GM18511 (cell line): ENCODE results near the gene FAM25G.
"Not testable (repeated sequence)": the region's sequence is repeated elsewhere in the genome, so short reads cannot be mapped to it uniquely, and the experiment has no call there.

Experiments
- ATAC-seq: cut with Tn5 transposase; IDR thresholded peaks from one replicate; pipeline ENCODE4 v1.9.1; 2021; ENCODE audit warnings: mild to moderate bottlenecking, moderate library complexity; ENCODE audit not compliant: unreplicated experiment

Gene FAM25G

GRCh38 chr10:47465216-47465917 is 26.1 kb downstream of the FAM25G start:
- not testable (repeated sequence) for ATAC-seq

DNA sequence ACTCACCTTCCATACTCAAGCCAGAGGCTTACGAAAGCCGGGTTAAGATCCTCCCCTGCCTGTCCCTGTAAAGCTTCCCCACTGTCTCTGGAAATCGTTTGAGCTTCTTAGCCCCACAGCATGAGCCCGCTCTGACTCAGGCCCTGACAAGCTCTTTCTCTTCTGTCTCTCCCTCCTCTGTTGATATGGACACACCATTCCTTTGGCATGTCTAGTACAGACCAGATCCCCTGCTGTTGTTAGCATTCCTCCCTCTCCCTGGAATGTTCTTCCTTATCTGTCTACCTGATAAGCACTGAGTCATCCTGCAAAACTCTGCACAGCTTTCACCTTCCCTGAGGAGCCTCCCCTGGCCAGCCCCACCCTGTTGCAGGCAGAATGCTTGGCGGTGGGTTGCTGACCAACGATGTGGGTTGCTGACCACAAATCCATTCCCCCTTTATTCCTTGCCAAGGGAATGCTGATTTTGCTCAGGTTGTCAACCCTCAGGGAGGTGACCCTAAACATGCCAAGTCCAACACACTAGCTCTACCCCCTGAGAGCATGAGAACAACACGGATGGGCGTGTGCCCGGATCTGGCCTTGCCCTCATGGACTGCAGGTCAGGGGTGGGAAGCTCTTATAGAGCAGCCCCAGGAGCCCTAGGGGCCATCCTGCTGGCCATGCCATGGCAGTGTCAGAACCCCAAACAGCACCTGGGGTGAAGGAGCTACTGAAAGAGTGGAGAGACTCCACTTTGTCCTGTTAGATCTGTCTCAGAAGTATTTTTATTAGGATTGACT is 28.7 kb downstream of the FAM25G start:
- ATAC-seq, result not testable (repeated sequence)

- peak; percentile 64 for ATAC-seq
Observed at GRCh38 chr10:47461261-47461687, 30.2 kb downstream of the FAM25G start.

- no peak for ATAC-seq
Observed at GRCh38 chr10:47458466-47459154, 32.9 kb downstream of the FAM25G start.

- no peak for ATAC-seq
Observed at GRCh38 chr10:47457826-47458225, 33.7 kb downstream of the FAM25G start.

DNA sequence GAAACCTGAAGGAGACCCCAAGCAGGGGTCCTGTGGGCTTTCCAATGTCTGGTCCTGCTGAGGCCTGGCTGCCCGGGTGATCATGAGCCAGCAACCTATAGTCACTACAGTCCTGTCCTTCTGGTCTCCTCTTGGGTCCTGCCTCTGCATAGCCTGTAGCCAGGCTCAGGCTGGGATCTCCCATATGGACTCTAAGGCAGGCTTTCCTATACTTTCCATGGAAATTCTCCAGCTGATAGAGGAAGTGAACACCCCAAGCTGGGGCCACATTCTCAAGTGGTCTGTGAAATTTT is 34.0 kb downstream of the FAM25G start:
- no peak for ATAC-seq

- ATAC-seq, result no peak
Observed at GRCh38 chr10:47456794-47457527, 34.5 kb downstream of the FAM25G start.

- no peak for ATAC-seq
Observed at GRCh38 chr10:47456079-47456785, 35.3 kb downstream of the FAM25G start.

- ATAC-seq, result not testable (repeated sequence)
Observed at GRCh38 chr10:47455350-47456078, 36.0 kb downstream of the FAM25G start.

- no peak for ATAC-seq
Observed at GRCh38 chr10:47454780-47455058, 36.8 kb downstream of the FAM25G start.

DNA sequence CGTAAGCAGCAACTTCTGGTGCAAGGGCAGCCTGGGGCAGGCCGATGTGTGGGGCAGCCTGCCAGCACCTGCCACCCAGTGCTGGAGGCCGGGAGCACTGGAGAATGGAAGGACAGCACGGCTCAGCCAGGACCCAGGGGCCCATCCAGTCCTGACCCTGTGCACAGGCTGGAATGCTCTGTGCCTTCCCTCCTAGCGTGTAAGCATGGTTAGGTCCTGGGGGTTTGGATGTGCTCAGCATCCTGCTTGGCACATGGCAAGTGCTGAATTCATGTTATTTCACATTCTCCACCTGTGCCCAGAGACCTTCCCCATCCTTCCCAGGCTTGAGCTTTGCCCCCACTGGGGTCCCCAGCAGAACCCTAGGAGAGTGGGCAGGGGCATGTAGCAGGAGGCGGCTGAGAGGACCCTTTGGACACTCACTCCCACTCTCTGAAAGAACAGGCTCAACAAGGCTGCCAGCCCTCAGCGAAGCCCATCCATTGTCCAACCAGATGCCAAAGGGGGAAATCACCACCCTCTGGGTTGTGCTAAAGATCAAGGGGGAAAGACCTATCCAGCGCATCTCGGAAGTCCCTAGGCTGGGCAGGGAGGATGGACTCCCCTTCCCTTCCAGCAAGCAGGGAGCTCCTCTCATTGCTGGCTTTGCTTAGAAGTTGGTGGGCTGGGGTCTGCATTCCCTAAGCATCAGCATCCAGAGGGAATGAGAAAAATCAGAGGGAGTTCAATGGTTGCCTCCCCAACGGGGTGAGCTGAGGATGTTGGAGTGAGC is 37.3 kb downstream of the FAM25G start:
- ATAC-seq, result no peak

DNA sequence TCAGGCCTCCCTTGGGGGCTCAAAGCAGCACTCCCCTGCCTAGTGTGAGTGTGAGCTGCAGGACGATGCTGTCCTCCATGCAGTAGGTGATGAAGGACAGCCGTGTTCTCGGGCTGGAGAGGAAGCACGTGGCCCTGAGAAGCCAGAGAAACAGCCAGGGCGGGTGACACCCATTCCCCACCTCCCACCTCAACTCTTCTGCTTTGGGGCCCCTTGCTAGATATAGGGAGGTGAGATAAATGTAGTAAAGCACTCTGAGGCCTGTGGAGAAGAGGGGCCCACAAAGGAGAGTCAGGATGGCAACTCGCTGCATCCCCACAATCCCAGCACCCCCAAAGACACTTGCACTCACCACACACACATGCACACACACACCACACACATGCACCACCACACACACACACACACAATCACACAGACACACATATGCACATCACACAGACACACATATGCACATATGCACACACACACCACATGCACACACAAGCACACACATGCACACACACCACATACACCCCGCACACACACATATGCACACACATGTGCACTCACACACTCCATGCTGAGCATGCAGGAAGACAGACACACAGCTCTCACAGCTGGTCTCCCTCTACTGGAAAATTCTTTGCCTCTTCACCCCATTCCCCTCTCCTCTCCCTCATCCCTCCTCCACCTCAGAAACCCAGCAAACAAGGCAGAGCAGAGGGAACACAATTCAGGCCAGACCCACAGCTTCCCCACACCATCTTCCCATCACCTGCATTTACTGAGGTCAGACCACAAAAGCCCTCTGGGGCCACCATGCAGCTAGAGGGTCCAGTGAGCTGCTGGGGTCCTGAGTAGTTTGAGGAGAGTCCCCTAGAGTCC is 38.1 kb downstream of the FAM25G start:
- ATAC-seq, result no peak

GRCh38 chr10:47452495-47453140 is 38.9 kb downstream of the FAM25G start:
- no peak for ATAC-seq

DNA sequence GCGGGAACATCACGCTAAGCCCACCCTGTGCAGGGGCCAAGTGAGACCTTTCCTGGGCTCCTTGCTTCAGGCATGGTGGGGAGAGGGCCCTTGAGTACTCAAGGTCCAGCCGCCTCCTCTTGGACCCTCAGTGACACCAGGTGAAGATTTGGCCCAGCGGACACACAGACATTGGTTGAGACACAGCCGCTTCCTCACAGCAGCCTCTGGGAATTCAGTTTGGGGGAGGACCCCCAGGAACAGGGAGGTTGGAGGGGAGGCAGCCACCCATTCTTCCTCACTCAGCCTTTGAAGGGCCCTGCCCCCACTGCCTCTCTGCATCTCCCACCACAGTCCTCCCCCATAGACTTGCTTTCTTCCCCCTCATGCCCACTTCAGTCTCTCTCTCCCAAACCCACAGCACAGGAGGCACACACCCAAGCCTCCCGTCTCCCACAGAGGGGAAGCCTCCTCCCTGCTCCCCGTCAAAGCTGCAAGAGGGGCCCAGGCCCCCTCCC is 39.5 kb downstream of the FAM25G start:
- ATAC-seq, result no peak

DNA sequence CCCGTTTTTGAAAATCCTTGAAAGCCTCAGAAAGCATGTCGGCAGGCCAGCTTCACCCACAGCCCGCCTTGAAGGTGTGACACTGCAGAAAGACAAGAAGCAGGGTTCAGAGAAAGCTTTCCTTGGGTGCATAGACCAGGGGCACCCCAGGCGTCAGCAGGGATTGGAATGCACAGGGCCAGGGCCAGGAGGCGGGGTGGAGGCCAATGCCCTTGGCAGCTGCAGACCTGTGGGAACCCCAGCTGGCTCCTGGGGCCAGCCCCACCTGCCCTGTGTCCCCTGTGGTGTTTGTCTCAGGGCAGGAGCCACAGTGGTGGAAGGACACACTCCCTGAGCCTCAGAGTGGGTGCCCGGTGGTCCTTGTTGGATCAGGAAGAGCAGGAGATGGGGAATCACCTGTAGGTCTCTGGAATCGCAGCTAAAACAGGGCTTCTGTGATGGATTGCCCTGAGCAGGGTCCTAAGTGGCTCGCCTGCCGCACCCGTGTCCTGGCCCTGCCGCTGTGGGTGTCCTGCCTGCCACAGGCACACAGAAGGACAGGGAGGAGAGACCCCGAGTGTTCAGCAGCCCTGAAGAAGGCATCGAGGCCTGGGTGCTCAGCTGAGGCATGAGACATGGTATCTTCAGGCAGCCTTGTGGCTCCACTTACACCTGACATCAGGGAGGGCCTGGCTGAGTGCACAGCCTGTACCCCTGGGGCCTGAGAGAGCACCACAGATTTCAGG is 40.1 kb downstream of the FAM25G start:
- no peak for ATAC-seq

- no peak for ATAC-seq
Observed at GRCh38 chr10:47450442-47450841, 41.1 kb downstream of the FAM25G start.

- no peak for ATAC-seq
Observed at GRCh38 chr10:47449979-47450378, 41.5 kb downstream of the FAM25G start.
